Measurements from ENCODE around the gene FNIP1. TPM values are rescaled to one million over a fixed set of nuclear protein-coding genes. Genes with fewer than 3 reads are reported as not detected.
A peak's percentile ranks its signal among the peaks of the same experiment; 100 is the strongest.

The FNIP1 gene
- total and polyA plus RNA-seq, 2 of the 13 experiments (the other 11 are each of a cell fraction or from before 2014, with no cell fraction given), result 10.9 to 29.3 TPM

- no peaks in the 10 kb centered on the region for H3K27me3 ChIP-seq (ENCODE audit: control insufficient read depth in 1 of 2, insufficient read depth in 2 of 2, low read length in 2 of 2)
- peaks cover 21% of the 10 kb centered on the region for H3K4me1 ChIP-seq (ENCODE audit: insufficient read depth, low read length)
- no peak for FAIRE-seq
- no peaks in the 10 kb centered on the region for H3K9me3 ChIP-seq (ENCODE audit: low read length)
- ChIA-PET POLR2A (no interaction called here), CTCF (ENCODE audit: low intra/inter-chr PET ratio, low total read pairs) (no interaction called here)
- no peak for TF ChIP-seq ZFP91 (CRISPR knock-in tag; IDR thresholded peaks at IDR 0.05; ENCODE audit: borderline replicate concordance)
- no peak for TF ChIP-seq KDM1A (CRISPR knock-in tag; IDR thresholded peaks at IDR 0.05)
- no peak for TF ChIP-seq SOX5 (CRISPR knock-in tag; IDR thresholded peaks at IDR 0.05; ENCODE audit: borderline replicate concordance)
- TF ChIP-seq, protein P1, sequence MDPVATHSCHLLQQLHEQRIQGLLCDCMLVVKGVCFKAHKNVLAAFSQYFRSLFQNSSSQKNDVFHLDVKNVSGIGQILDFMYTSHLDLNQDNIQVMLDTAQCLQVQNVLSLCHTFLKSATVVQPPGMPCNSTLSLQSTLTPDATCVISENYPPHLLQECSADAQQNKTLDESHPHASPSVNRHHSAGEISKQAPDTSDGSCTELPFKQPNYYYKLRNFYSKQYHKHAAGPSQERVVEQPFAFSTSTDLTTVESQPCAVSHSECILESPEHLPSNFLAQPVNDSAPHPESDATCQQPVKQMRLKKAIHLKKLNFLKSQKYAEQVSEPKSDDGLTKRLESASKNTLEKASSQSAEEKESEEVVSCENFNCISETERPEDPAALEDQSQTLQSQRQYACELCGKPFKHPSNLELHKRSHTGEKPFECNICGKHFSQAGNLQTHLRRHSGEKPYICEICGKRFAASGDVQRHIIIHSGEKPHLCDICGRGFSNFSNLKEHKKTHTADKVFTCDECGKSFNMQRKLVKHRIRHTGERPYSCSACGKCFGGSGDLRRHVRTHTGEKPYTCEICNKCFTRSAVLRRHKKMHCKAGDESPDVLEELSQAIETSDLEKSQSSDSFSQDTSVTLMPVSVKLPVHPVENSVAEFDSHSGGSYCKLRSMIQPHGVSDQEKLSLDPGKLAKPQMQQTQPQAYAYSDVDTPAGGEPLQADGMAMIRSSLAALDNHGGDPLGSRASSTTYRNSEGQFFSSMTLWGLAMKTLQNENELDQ (CRISPR knock-in tag; IDR thresholded peaks at IDR 0.05; ENCODE audit: borderline replicate concordance), result no peak
- no peak for TF ChIP-seq PREB (CRISPR knock-in tag; IDR thresholded peaks at IDR 0.05)
- TF ChIP-seq ZNF256 (CRISPR knock-in tag; conservative IDR thresholded peaks at IDR 0.05), result no peak
- TF ChIP-seq GFI1 (CRISPR knock-in tag; IDR thresholded peaks at IDR 0.05; ENCODE audit: borderline replicate concordance), result no peak
- TF ChIP-seq YEATS2 (CRISPR knock-in tag; IDR thresholded peaks at IDR 0.05; ENCODE audit: borderline replicate concordance), result no peak
- TF ChIP-seq, protein P2, sequence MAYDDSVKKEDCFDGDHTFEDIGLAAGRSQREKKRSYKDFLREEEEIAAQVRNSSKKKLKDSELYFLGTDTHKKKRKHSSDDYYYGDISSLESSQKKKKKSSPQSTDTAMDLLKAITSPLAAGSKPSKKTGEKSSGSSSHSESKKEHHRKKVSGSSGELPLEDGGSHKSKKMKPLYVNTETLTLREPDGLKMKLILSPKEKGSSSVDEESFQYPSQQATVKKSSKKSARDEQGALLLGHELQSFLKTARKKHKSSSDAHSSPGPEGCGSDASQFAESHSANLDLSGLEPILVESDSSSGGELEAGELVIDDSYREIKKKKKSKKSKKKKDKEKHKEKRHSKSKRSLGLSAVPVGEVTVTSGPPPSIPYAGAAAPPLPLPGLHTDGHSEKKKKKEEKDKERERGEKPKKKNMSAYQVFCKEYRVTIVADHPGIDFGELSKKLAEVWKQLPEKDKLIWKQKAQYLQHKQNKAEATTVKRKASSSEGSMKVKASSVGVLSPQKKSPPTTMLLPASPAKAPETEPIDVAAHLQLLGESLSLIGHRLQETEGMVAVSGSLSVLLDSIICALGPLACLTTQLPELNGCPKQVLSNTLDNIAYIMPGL (CRISPR knock-in tag; IDR thresholded peaks at IDR 0.05; ENCODE audit: borderline replicate concordance in 1 of 2, low read depth in 1 of 2), result no peak
- no peak for TF ChIP-seq ZNF205 (CRISPR knock-in tag; IDR thresholded peaks at IDR 0.05)
- no peak for TF ChIP-seq REXO4 (CRISPR knock-in tag; IDR thresholded peaks at IDR 0.05; ENCODE audit: borderline replicate concordance)
- no peak for TF ChIP-seq MXI1 (IDR thresholded peaks at IDR 0.05; ENCODE audit: borderline replicate concordance, low read depth, low read length)
- no peak overlapping the region for H3K27ac ChIP-seq (ENCODE audit: extremely low read length, insufficient read depth, low read length)
- ATAC-seq, result no peak
- H3K9ac ChIP-seq (ENCODE audit: insufficient read depth, low read depth, low read length), result no peak overlapping the region
- intact Hi-C loops (cut with micrococcal nuclease; ENCODE audit: unreplicated experiment) (no loop called here), in situ Hi-C loops (cut with HindIII; ENCODE audit: extremely low pct_ligation_motif_present, low pct_unique_long_range_greater_than_20kb) (no loop called here)
- H2AFZ ChIP-seq (ENCODE audit: low read length), result no peak overlapping the region
- peaks cover 89% of the 10 kb centered on the region for H3K79me2 ChIP-seq (ENCODE audit: insufficient read depth, low read length)
- BruUV-seq (replicated peaks), result no TSS peak
- WGBS (ENCODE audit: low lambda C conversion rate), result 92% methylated on average over 2 of the region's 2 CpGs
- H3K4me2 ChIP-seq (ENCODE audit: low read depth, low read length), result no peak overlapping the region
- no peaks in the 10 kb centered on the region for H3K36me3 ChIP-seq (replicated peaks in 1 of 2; ENCODE audit: control insufficient read depth in 1 of 2, insufficient read depth in 2 of 2, low read length in 2 of 2)
- peak; percentile 18 for DNase-seq (ENCODE audit: low spot score)
- H3K4me3 ChIP-seq (replicated peaks in 1 of 3; ENCODE audit: insufficient read depth in 1 of 3, low read depth in 2 of 3, low read length in 3 of 3), result no peak overlapping the region
- peaks cover 21% of the 10 kb centered on the region for H4K20me1 ChIP-seq (ENCODE audit: insufficient read depth, low read length)
Measured at GRCh38 chr5:131751506-131751905, 45.3 kb downstream of the FNIP1 start.

Data from HepG2 (cell line).